Keratinocyte (primary cell): ENCODE results near the gene MID1.

Experiments
- EZH2 ChIP-seq: IDR thresholded peaks from one replicate; pipeline ENCODE4 v1.6.1; 2012; ENCODE audit warnings: inconsistent platforms, mild to moderate bottlenecking, low read length, moderate library complexity
- TF ChIP-seq, protein P1 (sequence below), 3 experiments: IDR thresholded peaks in 1 of 3; conservative IDR thresholded peaks in 1 of 3; optimal IDR thresholded peaks in 1 of 3; 2 replicates in 2 of 3; 3 replicates in 1 of 3; pipeline versions ENCODE3 to v1.5.1; 2011; ENCODE audit warnings: low read length in 3 of 3, mild to moderate bottlenecking in 3 of 3, moderate library complexity in 2 of 3, control low read depth in 1 of 3, inconsistent platforms in 1 of 3; ENCODE audit not compliant: insufficient read depth in 2 of 3; ENCODE audit errors: extremely low read depth in 1 of 3

DNA sequence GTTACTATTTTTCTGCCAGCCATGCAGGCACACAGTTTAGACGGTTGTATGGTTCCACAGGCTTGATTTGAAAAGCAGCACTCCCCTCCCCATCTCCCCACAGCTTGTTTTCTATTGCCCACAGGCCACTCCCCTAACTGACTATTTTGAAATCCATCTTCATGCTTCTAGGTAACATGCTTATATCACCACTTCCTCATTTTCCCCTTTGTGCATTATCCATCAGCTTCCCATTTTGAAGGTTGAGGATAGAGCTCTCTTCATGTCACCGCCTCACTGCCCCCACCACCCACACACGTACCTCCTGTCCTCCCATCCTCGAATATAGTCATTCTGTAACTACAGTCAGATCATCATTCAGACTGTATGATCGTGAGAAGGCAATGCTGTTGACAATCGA is 224.7 kb downstream of the MID1 start:
- TF ChIP-seq EZH2: no peak
- TF ChIP-seq, protein P1, sequence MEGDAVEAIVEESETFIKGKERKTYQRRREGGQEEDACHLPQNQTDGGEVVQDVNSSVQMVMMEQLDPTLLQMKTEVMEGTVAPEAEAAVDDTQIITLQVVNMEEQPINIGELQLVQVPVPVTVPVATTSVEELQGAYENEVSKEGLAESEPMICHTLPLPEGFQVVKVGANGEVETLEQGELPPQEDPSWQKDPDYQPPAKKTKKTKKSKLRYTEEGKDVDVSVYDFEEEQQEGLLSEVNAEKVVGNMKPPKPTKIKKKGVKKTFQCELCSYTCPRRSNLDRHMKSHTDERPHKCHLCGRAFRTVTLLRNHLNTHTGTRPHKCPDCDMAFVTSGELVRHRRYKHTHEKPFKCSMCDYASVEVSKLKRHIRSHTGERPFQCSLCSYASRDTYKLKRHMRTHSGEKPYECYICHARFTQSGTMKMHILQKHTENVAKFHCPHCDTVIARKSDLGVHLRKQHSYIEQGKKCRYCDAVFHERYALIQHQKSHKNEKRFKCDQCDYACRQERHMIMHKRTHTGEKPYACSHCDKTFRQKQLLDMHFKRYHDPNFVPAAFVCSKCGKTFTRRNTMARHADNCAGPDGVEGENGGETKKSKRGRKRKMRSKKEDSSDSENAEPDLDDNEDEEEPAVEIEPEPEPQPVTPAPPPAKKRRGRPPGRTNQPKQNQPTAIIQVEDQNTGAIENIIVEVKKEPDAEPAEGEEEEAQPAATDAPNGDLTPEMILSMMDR (optimal IDR thresholded peaks at IDR 0.05 in 1 of 3, IDR thresholded peaks at IDR 0.05 in 1 of 3, conservative IDR thresholded peaks at IDR 0.05 in 1 of 3; ENCODE audit: extremely low read depth in 1 of 3, insufficient read depth in 2 of 3, low read length in 3 of 3): no peak
